Thyroid gland (tissue), 4 donors: ENCODE measurements around the gene ABAT. TPM values are rescaled to one million over a fixed set of nuclear protein-coding genes. Genes with fewer than 3 reads are reported as not detected.

Experiments used
- DNase-seq, 2 donors: peaks; one replicate each; pipeline ENCODE4 v3.0.0-alpha.2; 2019
- H3K27ac ChIP-seq, 3 donors: fragments of 200-600 bp; sonication (generic); 1 replicate in 2 of 3; 2 replicates in 1 of 3; pipeline ENCODE4 v1.5.1; 2016 to 2019; ENCODE audit warnings: mild to moderate bottlenecking in 1 of 3, moderate library complexity in 1 of 3
- H3K27me3 ChIP-seq: fragments of 200-600 bp; sonication (generic); one replicate; pipeline ENCODE4 v1.5.1; 2019
- H3K36me3 ChIP-seq, 2 donors: fragments of 200-600 bp; sonication (generic); one replicate each; pipeline ENCODE4 v1.5.1; 2016 to 2019
- H3K4me1 ChIP-seq, 2 donors: fragments of 200-600 bp; sonication (generic); one replicate each; pipeline ENCODE4 v1.5.1; 2017 to 2019
- H3K4me3 ChIP-seq, 3 donors: fragments of 200-600 bp; sonication (generic); replicated peaks in 1 of 3; 1 replicate in 2 of 3; 2 replicates in 1 of 3; pipeline ENCODE4 v1.5.1; 2016; ENCODE audit warnings: mild to moderate bottlenecking in 1 of 3
- H3K9me3 ChIP-seq: fragments of 200-600 bp; sonication (generic); one replicate; pipeline ENCODE4 v1.5.1; 2017
- POLR2A ChIP-seq, 2 donors: fragments of 450-650 bp; IDR thresholded peaks; one replicate each; pipeline ENCODE4 v1.6.1; 2017; ENCODE audit warnings: antibody characterized with exemption in 2 of 2, mild to moderate bottlenecking in 2 of 2, moderate library complexity in 1 of 2
- WGBS, 2 donors: methylation state at CpG; one replicate each; pipeline ENCODE4 v1.1.5; 2017; 5-methylcytosine and 5-hydroxymethylcytosine counted together
- intact Hi-C: fragments of 100-400 bp; cut with DNase I; formaldehyde crosslinking; loops from one replicate; pipeline ENCODE4 v1.15.1; 2023
- total RNA-seq, 4 donors: library from RNA; depleted of rRNA; stranded (reverse); fragments of >200 nt; gene quantifications; one replicate each; pipeline ENCODE4 v1.2.3, GENCODE V29; 2016
- TF ChIP-seq, protein P1 (sequence below), 6 experiments: fragments of 200-600 bp in 3 of 6; fragments of 450-650 bp in 3 of 6; sonication (generic) in 3 of 6; IDR thresholded peaks; one replicate each; pipeline ENCODE4 v1.5.1; 2016 to 2019; ENCODE audit warnings: antibody characterized with exemption in 6 of 6, mild to moderate bottlenecking in 2 of 6, inconsistent platforms in 1 of 6, moderate library complexity in 1 of 6

Gene ABAT
- total RNA-seq, 4 donors from 2014 or later = 10.9 to 53.7 (median 35.9) TPM

- WGBS, 2 donors = 92 to 100% methylated on average over 2 of the region's 2 CpGs
- TF ChIP-seq, protein P1, sequence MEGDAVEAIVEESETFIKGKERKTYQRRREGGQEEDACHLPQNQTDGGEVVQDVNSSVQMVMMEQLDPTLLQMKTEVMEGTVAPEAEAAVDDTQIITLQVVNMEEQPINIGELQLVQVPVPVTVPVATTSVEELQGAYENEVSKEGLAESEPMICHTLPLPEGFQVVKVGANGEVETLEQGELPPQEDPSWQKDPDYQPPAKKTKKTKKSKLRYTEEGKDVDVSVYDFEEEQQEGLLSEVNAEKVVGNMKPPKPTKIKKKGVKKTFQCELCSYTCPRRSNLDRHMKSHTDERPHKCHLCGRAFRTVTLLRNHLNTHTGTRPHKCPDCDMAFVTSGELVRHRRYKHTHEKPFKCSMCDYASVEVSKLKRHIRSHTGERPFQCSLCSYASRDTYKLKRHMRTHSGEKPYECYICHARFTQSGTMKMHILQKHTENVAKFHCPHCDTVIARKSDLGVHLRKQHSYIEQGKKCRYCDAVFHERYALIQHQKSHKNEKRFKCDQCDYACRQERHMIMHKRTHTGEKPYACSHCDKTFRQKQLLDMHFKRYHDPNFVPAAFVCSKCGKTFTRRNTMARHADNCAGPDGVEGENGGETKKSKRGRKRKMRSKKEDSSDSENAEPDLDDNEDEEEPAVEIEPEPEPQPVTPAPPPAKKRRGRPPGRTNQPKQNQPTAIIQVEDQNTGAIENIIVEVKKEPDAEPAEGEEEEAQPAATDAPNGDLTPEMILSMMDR (IDR thresholded peaks at IDR 0.05) = no peak
- no peak for TF ChIP-seq POLR2A (IDR thresholded peaks at IDR 0.05)
- no peak for DNase-seq
- intact Hi-C loops = no loop called here
- Histone ChIP-seq H3K27me3 (no peaks in the 10 kb centered on the region), H3K36me3 (no peaks in the 10 kb centered on the region), H3K27ac (no peak overlapping the region), H3K9me3 (no peaks in the 10 kb centered on the region), H3K4me1 (peaks cover 11 to 12% of the 10 kb centered on the region in 2 donors), H3K4me3 (no peak overlapping the region)
These were observed 4.7 kb downstream of the ABAT start for GRCh38 chr16:8679151-8679550.

GRCh38 chr16:8682551-8683259 lies 8.3 kb downstream of the ABAT start:
- Histone ChIP-seq H3K36me3 (no peaks in the 10 kb centered on the region), H3K9me3 (no peaks in the 10 kb centered on the region), H3K4me3 (no peak overlapping the region), H3K27ac (no peak overlapping the region), H3K27me3 (no peaks in the 10 kb centered on the region), H3K4me1 (peaks cover 5 to 9% of the 10 kb centered on the region in 2 donors)
- intact Hi-C loops = no loop called here
- DNase-seq = no peak
- 83 to 87% methylated on average over 9 of the region's 9 CpGs for WGBS, 2 donors
- no peak for TF ChIP-seq POLR2A (IDR thresholded peaks at IDR 0.05)
- TF ChIP-seq, protein P1 (IDR thresholded peaks at IDR 0.05) = no peak

DNA sequence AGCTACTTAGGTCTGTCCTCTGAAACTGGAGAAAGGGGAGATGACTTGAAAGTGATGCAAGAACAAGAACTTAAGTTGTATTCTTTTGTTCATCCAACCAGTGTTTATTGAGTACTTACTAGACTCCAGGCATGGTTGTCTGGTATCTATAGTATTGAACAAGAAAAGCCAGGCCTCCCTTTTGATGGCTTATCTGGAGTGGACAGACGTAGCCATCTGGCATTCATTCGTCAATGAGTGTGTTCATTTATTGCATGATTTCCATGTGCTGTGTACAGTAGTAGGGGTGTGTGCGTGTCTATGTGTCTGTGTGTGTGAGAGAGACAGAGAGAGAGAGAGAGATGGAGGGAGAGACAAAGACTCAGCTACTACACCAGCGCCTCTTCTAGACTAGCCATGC lies 9.2 kb downstream of the ABAT start:
- Histone ChIP-seq H3K4me3 (no peak overlapping the region), H3K9me3 (no peaks in the 10 kb centered on the region), H3K4me1 (peaks cover 5 to 9% of the 10 kb centered on the region in 2 donors), H3K27ac (no peak overlapping the region), H3K27me3 (no peaks in the 10 kb centered on the region), H3K36me3 (no peaks in the 10 kb centered on the region)
- TF ChIP-seq, protein P1 (IDR thresholded peaks at IDR 0.05) = no peak
- no peak for TF ChIP-seq POLR2A (IDR thresholded peaks at IDR 0.05)
- no peak for DNase-seq
- intact Hi-C loops = no loop called here
- 51 to 69% methylated on average over 4 of the region's 4 CpGs for WGBS, 2 donors

GRCh38 chr16:8685617-8686016 lies 11.2 kb downstream of the ABAT start:
- Histone ChIP-seq H3K27ac (no peak overlapping the region), H3K9me3 (no peaks in the 10 kb centered on the region), H3K36me3 (no peaks in the 10 kb centered on the region), H3K4me3 (no peak overlapping the region), H3K4me1 (peaks cover 5 to 9% of the 10 kb centered on the region in 2 donors), H3K27me3 (no peaks in the 10 kb centered on the region)
- WGBS, 2 donors = 62 to 80% methylated on average over 3 of the region's 3 CpGs
- TF ChIP-seq, protein P1 (IDR thresholded peaks at IDR 0.05) = no peak
- no peak for TF ChIP-seq POLR2A (IDR thresholded peaks at IDR 0.05)
- intact Hi-C loops = no loop called here
- no peak for DNase-seq

DNA sequence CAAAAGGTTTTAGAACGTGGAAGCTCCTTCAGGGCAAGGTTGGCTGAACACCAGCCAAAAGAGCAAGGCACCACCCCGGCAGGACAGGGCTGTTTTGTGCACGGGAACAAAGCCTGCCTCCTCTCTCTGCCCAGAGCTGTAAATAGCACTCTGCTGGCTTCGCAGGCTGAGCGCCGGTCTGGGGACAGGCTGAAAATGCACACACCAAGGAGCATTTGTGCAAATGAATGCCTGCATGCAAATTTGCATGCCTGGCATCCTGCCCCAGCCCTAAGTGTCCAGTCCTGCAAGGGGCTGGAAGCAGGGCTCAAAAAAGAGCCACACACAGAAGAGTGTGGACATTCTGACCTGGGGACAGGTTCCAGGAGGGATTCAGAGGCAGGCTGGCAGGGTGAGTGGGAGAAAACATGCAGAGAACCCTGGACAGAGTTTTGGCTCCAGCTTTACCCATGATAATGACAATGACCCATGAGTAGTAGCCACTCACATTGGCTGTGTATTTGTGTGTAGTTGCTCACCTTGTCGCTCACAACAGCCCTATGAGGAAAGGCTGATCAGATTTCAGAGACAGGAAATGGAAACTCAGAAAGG lies 11.7 kb downstream of the ABAT start:
- TF ChIP-seq, protein P1 (IDR thresholded peaks at IDR 0.05) = no peak
- TF ChIP-seq POLR2A (IDR thresholded peaks at IDR 0.05) = no peak
- WGBS, 2 donors = 16 to 26% methylated on average over 4 to 7 of the region's 7 CpGs
- peak; percentile 70 to 78 for DNase-seq
- Histone ChIP-seq H3K4me1 (peaks cover 5 to 9% of the 10 kb centered on the region in 2 donors), H3K9me3 (no peaks in the 10 kb centered on the region), H3K27ac (no peak overlapping the region), H3K27me3 (no peaks in the 10 kb centered on the region), H3K4me3 (no peak overlapping the region), H3K36me3 (no peaks in the 10 kb centered on the region)
- intact Hi-C loops = no loop called here
